CD14-positive monocyte (primary cell): Measurements from ENCODE around the gene BRS3. TPM values are rescaled to one million over a fixed set of nuclear protein-coding genes. Genes with fewer than 3 reads are reported as not detected.

Source experiments
- DNase-seq, 3 donors: peaks; one replicate each; pipeline ENCODE4 v3.0.0-alpha.2; 2011 to 2022
- H2AFZ ChIP-seq: 2 replicates; pipeline ENCODE4 v1.6.0; 2012; ENCODE audit warnings: mild to moderate bottlenecking, low read depth, low read length, inconsistent platforms; ENCODE audit not compliant: insufficient read depth, poor library complexity, severe bottlenecking
- H3K27ac ChIP-seq, 2 donors: 1 replicate in 1 of 2; 2 replicates in 1 of 2; pipeline ENCODE4 v1.5.1; 2012 to 2013; ENCODE audit warnings: low read length in 2 of 2, control low read depth in 1 of 2, inconsistent platforms in 1 of 2, low read depth in 1 of 2, mild to moderate bottlenecking in 1 of 2
- H3K27me3 ChIP-seq, 2 donors: one replicate each; pipeline versions ENCODE4 v1.6.0 to v1.6.1; 2011 to 2013; ENCODE audit warnings: low read length in 2 of 2; ENCODE audit not compliant: control insufficient read depth in 2 of 2, insufficient read depth in 2 of 2
- H3K36me3 ChIP-seq, 2 donors: replicated peaks in 1 of 2; 1 replicate in 1 of 2; 2 replicates in 1 of 2; pipeline versions ENCODE4 v1.5.1 to v1.6.1; 2012 to 2013; ENCODE audit warnings: low read length in 2 of 2, control low read depth in 1 of 2, inconsistent platforms in 1 of 2, mild to moderate bottlenecking in 1 of 2; ENCODE audit not compliant: insufficient read depth in 2 of 2, control insufficient read depth in 1 of 2
- H3K4me1 ChIP-seq, 2 donors: 1 replicate in 1 of 2; 2 replicates in 1 of 2; pipeline versions ENCODE4 v1.5.1 to v1.6.1; 2012 to 2013; ENCODE audit warnings: low read length in 2 of 2, control low read depth in 1 of 2, inconsistent platforms in 1 of 2, mild to moderate bottlenecking in 1 of 2, moderate library complexity in 1 of 2; ENCODE audit not compliant: insufficient read depth in 2 of 2, control insufficient read depth in 1 of 2
- H3K4me2 ChIP-seq: replicated peaks from 2 replicates; pipeline ENCODE3; 2012; ENCODE audit warnings: low read length, moderate library complexity, mild to moderate bottlenecking; ENCODE audit not compliant: poor library complexity, severe bottlenecking; ENCODE audit errors: extremely low read depth
- H3K4me3 ChIP-seq, 3 experiments: fragments of 200-600 bp in 1 of 3; sonication (generic) in 1 of 3; replicated peaks in 1 of 3; 1 replicate in 2 of 3; 2 replicates in 1 of 3; pipeline ENCODE4 v1.5.1; 2011 to 2013; ENCODE audit warnings: low read length in 3 of 3, mild to moderate bottlenecking in 3 of 3, control low read depth in 2 of 3, low read depth in 2 of 3, inconsistent platforms in 1 of 3, moderate library complexity in 1 of 3
- H3K79me2 ChIP-seq: 2 replicates; pipeline ENCODE4 v1.6.0; 2012; ENCODE audit warnings: mild to moderate bottlenecking, control low read depth, inconsistent platforms, low read length, moderate library complexity; ENCODE audit not compliant: insufficient read depth
- H3K9ac ChIP-seq: 2 replicates; pipeline ENCODE4 v1.6.0; 2017; ENCODE audit warnings: low read length, mild to moderate bottlenecking; ENCODE audit not compliant: insufficient read depth, poor library complexity, severe bottlenecking
- H3K9me3 ChIP-seq, 2 donors: replicated peaks in 1 of 2; 1 replicate in 1 of 2; 2 replicates in 1 of 2; pipeline versions ENCODE4 v1.5.1 to v1.6.1; 2012 to 2013; ENCODE audit warnings: low read length in 2 of 2, control low read depth in 1 of 2; ENCODE audit not compliant: control insufficient read depth in 1 of 2, insufficient read depth in 1 of 2
- H4K20me1 ChIP-seq: 2 replicates; pipeline ENCODE4 v1.6.0; 2012; ENCODE audit warnings: mild to moderate bottlenecking, low read length, control low read depth, moderate library complexity; ENCODE audit not compliant: insufficient read depth
- H3K27ac Mint-ChIP-seq, 7 donors: one replicate each; pipeline ENCODE4 v1.8.0; 2020; ENCODE audit warnings: mild to moderate bottlenecking in 7 of 7, mixed read lengths in 7 of 7, moderate library complexity in 6 of 7, inconsistent platforms in 2 of 7
- H3K27me3 Mint-ChIP-seq, 3 donors: one replicate each; pipeline ENCODE4 v1.8.0; 2021 to 2022; ENCODE audit warnings: low read depth in 3 of 3, mild to moderate bottlenecking in 3 of 3, mixed read lengths in 3 of 3, moderate library complexity in 3 of 3, inconsistent platforms in 1 of 3
- H3K36me3 Mint-ChIP-seq, 2 donors: one replicate each; pipeline ENCODE4 v1.8.0; 2020; ENCODE audit warnings: mixed read lengths in 2 of 2, inconsistent platforms in 1 of 2, mild to moderate bottlenecking in 1 of 2
- H3K4me1 Mint-ChIP-seq: one replicate; pipeline ENCODE4 v1.8.0; 2020; ENCODE audit warnings: mild to moderate bottlenecking, mixed read lengths
- H3K4me3 Mint-ChIP-seq, 2 donors: one replicate each; pipeline ENCODE4 v1.8.0; 2020; ENCODE audit warnings: mild to moderate bottlenecking in 2 of 2, mixed read lengths in 2 of 2, moderate library complexity in 1 of 2
- H3K9me3 Mint-ChIP-seq, 7 donors: one replicate each; pipeline ENCODE4 v1.8.0; 2020 to 2022; ENCODE audit warnings: mixed read lengths in 7 of 7, mild to moderate bottlenecking in 6 of 7, moderate library complexity in 6 of 7, inconsistent platforms in 2 of 7
- CTCF ChIP-seq: fragments of 200-600 bp; IDR thresholded peaks from one replicate; pipeline ENCODE4 v1.8.0; 2022; ENCODE audit warnings: antibody characterized with exemption, mild to moderate bottlenecking
- WGBS: methylation state at CpG from one replicate; pipeline ENCODE4 v1.1.5; 2013; ENCODE audit warnings: missing lambda C conversion rate; ENCODE audit not compliant: insufficient coverage; 5-methylcytosine and 5-hydroxymethylcytosine counted together
- intact Hi-C, 2 donors: fragments of 100-400 bp; cut with micrococcal nuclease; formaldehyde crosslinking; loops; one replicate each; pipeline versions ENCODE4 v1.15.0 to v1.15.1; 2023
- polyA plus RNA-seq, 3 donors: library from polyadenylated mRNA; depleted of rRNA in 1 of 3; unstranded in 2 of 3; stranded (reverse) in 1 of 3; fragments of 300-500 nt in 2 of 3; fragments of >200 nt in 1 of 3; fragmentation: Illumina TruSeq in 2 of 3; gene quantifications; 1 replicate in 2 of 3; 2 replicates in 1 of 3; pipeline ENCODE4 v1.2.3, GENCODE V29; 2012 to 2021

BRS3 gene
- polyA plus RNA-seq, 3 donors: not detected

GRCh38 chrX:136476501-136476900 lies 11.2 kb upstream of the BRS3 start:
- no peak for TF ChIP-seq CTCF
- no peak overlapping the region for H3K27ac Mint-ChIP-seq
- Histone ChIP-seq H2AFZ (no peak overlapping the region), H3K27me3 (no peaks in the 10 kb centered on the region), H4K20me1 (no peaks in the 10 kb centered on the region), H3K36me3 (no peaks in the 10 kb centered on the region), H3K27ac (no peak overlapping the region), H3K4me2 (no peak overlapping the region), H3K9ac (no peak overlapping the region), H3K9me3 (peaks cover 11 to 16% of the 10 kb centered on the region in 2 donors), H3K4me3 (no peak overlapping the region), H3K4me1 (no peaks in the 10 kb centered on the region), H3K79me2 (no peaks in the 10 kb centered on the region)
- H3K4me1 Mint-ChIP-seq: no peaks in the 10 kb centered on the region
- H3K27me3 Mint-ChIP-seq: peaks cover 0 to 4% (median 0%) of the 10 kb centered on the region in 3 donors
- no peak overlapping the region for H3K4me3 Mint-ChIP-seq
- H3K9me3 Mint-ChIP-seq: peaks cover 9 to 22% (median 15%) of the 10 kb centered on the region in 7 donors
- no peaks in the 10 kb centered on the region for H3K36me3 Mint-ChIP-seq
- WGBS: no CpG with 5 or more reads among the region's 2 CpGs
- DNase-seq: no peak
- intact Hi-C loops: no loop called here

DNA sequence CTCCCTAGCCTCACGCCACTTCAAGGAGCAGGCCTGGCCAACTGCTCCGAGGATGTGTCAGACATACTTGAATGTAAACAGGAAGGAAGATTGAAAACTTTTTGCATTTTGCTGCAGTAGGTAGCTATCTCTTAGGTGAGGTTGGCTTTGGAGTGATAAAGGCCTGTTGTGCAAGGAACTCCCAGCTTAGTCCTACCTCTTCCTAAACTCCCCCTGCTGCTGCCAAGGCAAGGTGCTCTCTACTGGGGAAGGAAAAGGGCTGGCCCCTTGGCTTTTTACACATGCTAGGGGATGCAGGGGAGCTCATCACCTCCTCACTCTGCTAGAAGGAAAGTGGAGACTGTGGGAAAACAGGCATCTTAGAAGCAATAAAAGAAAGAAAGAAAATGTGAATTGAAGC lies 10.7 kb upstream of the BRS3 start:
- DNase-seq: no peak
- Histone ChIP-seq H3K27ac (no peak overlapping the region), H3K79me2 (no peaks in the 10 kb centered on the region), H3K4me1 (no peaks in the 10 kb centered on the region), H3K9me3 (peaks cover 9 to 16% of the 10 kb centered on the region in 2 donors), H3K36me3 (no peaks in the 10 kb centered on the region), H3K9ac (no peak overlapping the region), H3K4me3 (no peak overlapping the region), H3K4me2 (no peak overlapping the region), H4K20me1 (no peaks in the 10 kb centered on the region), H3K27me3 (no peaks in the 10 kb centered on the region), H2AFZ (no peak overlapping the region)
- no CpG with 5 or more reads among the region's 2 CpGs for WGBS
- peaks cover 0 to 4% (median 0%) of the 10 kb centered on the region in 3 donors for H3K27me3 Mint-ChIP-seq
- no peaks in the 10 kb centered on the region for H3K4me1 Mint-ChIP-seq
- H3K27ac Mint-ChIP-seq: no peak overlapping the region
- H3K36me3 Mint-ChIP-seq: no peaks in the 10 kb centered on the region
- H3K9me3 Mint-ChIP-seq: peaks cover 6 to 21% (median 13%) of the 10 kb centered on the region in 7 donors
- no peak for TF ChIP-seq CTCF
- intact Hi-C loops: no loop called here
- no peak overlapping the region for H3K4me3 Mint-ChIP-seq
